Neutrophil (primary cell): ENCODE measurements around the gene ZG16.

Source experiments
- H3K27ac ChIP-seq: fragments of 200-600 bp; sonication (generic); 2 replicates; pipeline ENCODE4 v1.5.1; 2016; ENCODE audit warnings: mild to moderate bottlenecking, moderate library complexity
- H3K27me3 ChIP-seq: fragments of 200-600 bp; sonication (generic); 2 replicates; pipeline ENCODE4 v1.6.0; 2016; ENCODE audit warnings: mild to moderate bottlenecking
- H3K36me3 ChIP-seq: fragments of 200-600 bp; sonication (generic); 2 replicates; pipeline ENCODE4 v1.5.1; 2017
- H3K4me1 ChIP-seq, 2 experiments: fragments of 200-600 bp in 1 of 2; sonication (generic) in 1 of 2; 1 replicate in 1 of 2; 2 replicates in 1 of 2; pipeline versions ENCODE4 v1.5.1 to v1.6.1; 2013 to 2016; ENCODE audit warnings: low read depth in 1 of 2, low read length in 1 of 2, mild to moderate bottlenecking in 1 of 2, moderate library complexity in 1 of 2; ENCODE audit not compliant: control insufficient read depth in 1 of 2, insufficient read depth in 1 of 2
- H3K4me3 ChIP-seq, 2 experiments: fragments of 200-600 bp in 1 of 2; sonication (generic) in 1 of 2; 1 replicate in 1 of 2; 2 replicates in 1 of 2; pipeline ENCODE4 v1.5.1; 2013 to 2016; ENCODE audit warnings: low read depth in 1 of 2, low read length in 1 of 2, mild to moderate bottlenecking in 1 of 2, moderate library complexity in 1 of 2
- H3K9me3 ChIP-seq: fragments of 200-600 bp; sonication (generic); 2 replicates; pipeline ENCODE4 v1.5.1; 2016
- CTCF ChIP-seq: fragments of 200-600 bp; sonication (generic); IDR thresholded peaks from 2 replicates; pipeline ENCODE4 v1.5.1; 2016; ENCODE audit warnings: antibody characterized with exemption

ZG16 gene

GRCh38 chr16:29815793-29816693 lies 38.0 kb downstream of the ZG16 start, which contains the start of gene PAGR1:
PAGR1 (plus strand) TSS chr16:29816152; CDS start chr16:29816526, 374 bp downstream.
- Histone ChIP-seq H3K27me3 (peaks cover 38% of the 10 kb centered on the region), H3K27ac (peak within 1 kb of the TSS; percentile 89), H3K36me3 (no peaks in the 10 kb centered on the region), H3K4me3 (peak within 1 kb of the TSS; percentile 88 to 95), H3K4me1 (peaks cover 62 to 80% of the 10 kb centered on the region in 2 experiments), H3K9me3 (no peaks in the 10 kb centered on the region)
- peak; percentile 95 for TF ChIP-seq CTCF

- no peaks in the 10 kb centered on the region for H3K9me3 ChIP-seq
- H3K27ac ChIP-seq = peak overlapping the region; percentile 89
- no peaks in the 10 kb centered on the region for H3K36me3 ChIP-seq
- H3K4me3 ChIP-seq = peak overlapping the region; percentile 88 to 95
- TF ChIP-seq CTCF = no peak
- peaks cover 30% of the 10 kb centered on the region for H3K27me3 ChIP-seq
- peaks cover 62 to 82% of the 10 kb centered on the region in 2 experiments for H3K4me1 ChIP-seq
Measured at GRCh38 chr16:29816694-29817441, 38.8 kb downstream of the ZG16 start.

- no peaks in the 10 kb centered on the region for H3K9me3 ChIP-seq
- H3K4me1 ChIP-seq = peaks cover 66 to 86% of the 10 kb centered on the region in 2 experiments
- H3K27me3 ChIP-seq = peaks cover 17% of the 10 kb centered on the region
- H3K36me3 ChIP-seq = no peaks in the 10 kb centered on the region
- H3K27ac ChIP-seq = peak overlapping the region; percentile 89
- H3K4me3 ChIP-seq = no peak overlapping the region
- no peak for TF ChIP-seq CTCF
Measured at GRCh38 chr16:29818082-29818481, 40.0 kb downstream of the ZG16 start.

- Histone ChIP-seq H3K4me1 (peaks cover 74 to 89% of the 10 kb centered on the region in 2 experiments), H3K9me3 (no peaks in the 10 kb centered on the region), H3K4me3 (peak overlapping the region; percentile 84 to 99), H3K27me3 (peaks cover 3% of the 10 kb centered on the region), H3K36me3 (no peaks in the 10 kb centered on the region), H3K27ac (peak overlapping the region; percentile 89)
- TF ChIP-seq CTCF = no peak
Measured at GRCh38 chr16:29819506-29819905, 41.5 kb downstream of the ZG16 start.

- peak within 1 kb of the TSS; percentile 84 to 99 for H3K4me3 ChIP-seq
Measured at GRCh38 chr16:29820271-29820701, 42.2 kb downstream of the ZG16 start, which contains the start of gene MVP. MVP (plus strand) TSS chr16:29820462; CDS start chr16:29830550, 10,088 bp downstream.

More at GRCh38 chr16:29820271-29820701, 42.2 kb downstream of the ZG16 start, which contains the start of gene MVP:
- H3K36me3 ChIP-seq = no peaks in the 10 kb centered on the region
- peak; percentile 19 for TF ChIP-seq CTCF
- no peaks in the 10 kb centered on the region for H3K9me3 ChIP-seq
- H3K27ac ChIP-seq = peak within 1 kb of the TSS; percentile 89
- H3K27me3 ChIP-seq = no peaks in the 10 kb centered on the region
- peaks cover 73 to 89% of the 10 kb centered on the region in 2 experiments for H3K4me1 ChIP-seq
